ENCODE data around the gene CDCA7L.

- TF ChIP-seq, protein P1, sequence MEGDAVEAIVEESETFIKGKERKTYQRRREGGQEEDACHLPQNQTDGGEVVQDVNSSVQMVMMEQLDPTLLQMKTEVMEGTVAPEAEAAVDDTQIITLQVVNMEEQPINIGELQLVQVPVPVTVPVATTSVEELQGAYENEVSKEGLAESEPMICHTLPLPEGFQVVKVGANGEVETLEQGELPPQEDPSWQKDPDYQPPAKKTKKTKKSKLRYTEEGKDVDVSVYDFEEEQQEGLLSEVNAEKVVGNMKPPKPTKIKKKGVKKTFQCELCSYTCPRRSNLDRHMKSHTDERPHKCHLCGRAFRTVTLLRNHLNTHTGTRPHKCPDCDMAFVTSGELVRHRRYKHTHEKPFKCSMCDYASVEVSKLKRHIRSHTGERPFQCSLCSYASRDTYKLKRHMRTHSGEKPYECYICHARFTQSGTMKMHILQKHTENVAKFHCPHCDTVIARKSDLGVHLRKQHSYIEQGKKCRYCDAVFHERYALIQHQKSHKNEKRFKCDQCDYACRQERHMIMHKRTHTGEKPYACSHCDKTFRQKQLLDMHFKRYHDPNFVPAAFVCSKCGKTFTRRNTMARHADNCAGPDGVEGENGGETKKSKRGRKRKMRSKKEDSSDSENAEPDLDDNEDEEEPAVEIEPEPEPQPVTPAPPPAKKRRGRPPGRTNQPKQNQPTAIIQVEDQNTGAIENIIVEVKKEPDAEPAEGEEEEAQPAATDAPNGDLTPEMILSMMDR (conservative IDR thresholded peaks at IDR 0.05; ENCODE audit: low read length): no peak
- TF ChIP-seq EZH2phosphoT487 (IDR thresholded peaks at IDR 0.05; ENCODE audit: borderline replicate concordance): no peak
Observed at GRCh38 chr7:21891291-21891690, 54.4 kb downstream of the CDCA7L start.

Measured in Loucy (cell line).